Panc1 (cell line): ENCODE measurements around the gene ETV4.
A peak's percentile ranks its signal among the peaks of the same experiment; 100 is the strongest.

Experiments
- CTCF ChIP-seq: fragments of 450-650 bp; IDR thresholded peaks from 2 replicates; pipeline ENCODE4 v1.5.1; 2017; ENCODE audit warnings: mild to moderate bottlenecking
- POLR2AphosphoS5 ChIP-seq: IDR thresholded peaks from 2 replicates; pipeline ENCODE4 v1.6.1; 2012; ENCODE audit warnings: mild to moderate bottlenecking, low read depth, low read length, moderate library complexity
- SIN3A ChIP-seq: IDR thresholded peaks from 2 replicates; pipeline ENCODE4 v1.6.1; 2012; ENCODE audit warnings: low read depth, mild to moderate bottlenecking, low read length, moderate library complexity, borderline replicate concordance; ENCODE audit not compliant: insufficient read depth
- TCF7L2 ChIP-seq: IDR thresholded peaks from 2 replicates; pipeline ENCODE4 v1.6.1; 2011; ENCODE audit warnings: mild to moderate bottlenecking, low read depth, low read length, inconsistent platforms
- TF ChIP-seq, protein P1 (sequence below), 2 experiments: IDR thresholded peaks; 2 replicates each; pipeline ENCODE4 v1.6.1; 2011 to 2012; ENCODE audit warnings: low read depth in 2 of 2, control low read depth in 1 of 2, low read length in 1 of 2, mild to moderate bottlenecking in 1 of 2, moderate library complexity in 1 of 2; ENCODE audit not compliant: insufficient read depth in 1 of 2

- TF ChIP-seq CTCF (peak; percentile 84), TCF7L2 (no peak), SIN3A (no peak), POLR2AphosphoS5 (no peak)
- TF ChIP-seq, protein P1, sequence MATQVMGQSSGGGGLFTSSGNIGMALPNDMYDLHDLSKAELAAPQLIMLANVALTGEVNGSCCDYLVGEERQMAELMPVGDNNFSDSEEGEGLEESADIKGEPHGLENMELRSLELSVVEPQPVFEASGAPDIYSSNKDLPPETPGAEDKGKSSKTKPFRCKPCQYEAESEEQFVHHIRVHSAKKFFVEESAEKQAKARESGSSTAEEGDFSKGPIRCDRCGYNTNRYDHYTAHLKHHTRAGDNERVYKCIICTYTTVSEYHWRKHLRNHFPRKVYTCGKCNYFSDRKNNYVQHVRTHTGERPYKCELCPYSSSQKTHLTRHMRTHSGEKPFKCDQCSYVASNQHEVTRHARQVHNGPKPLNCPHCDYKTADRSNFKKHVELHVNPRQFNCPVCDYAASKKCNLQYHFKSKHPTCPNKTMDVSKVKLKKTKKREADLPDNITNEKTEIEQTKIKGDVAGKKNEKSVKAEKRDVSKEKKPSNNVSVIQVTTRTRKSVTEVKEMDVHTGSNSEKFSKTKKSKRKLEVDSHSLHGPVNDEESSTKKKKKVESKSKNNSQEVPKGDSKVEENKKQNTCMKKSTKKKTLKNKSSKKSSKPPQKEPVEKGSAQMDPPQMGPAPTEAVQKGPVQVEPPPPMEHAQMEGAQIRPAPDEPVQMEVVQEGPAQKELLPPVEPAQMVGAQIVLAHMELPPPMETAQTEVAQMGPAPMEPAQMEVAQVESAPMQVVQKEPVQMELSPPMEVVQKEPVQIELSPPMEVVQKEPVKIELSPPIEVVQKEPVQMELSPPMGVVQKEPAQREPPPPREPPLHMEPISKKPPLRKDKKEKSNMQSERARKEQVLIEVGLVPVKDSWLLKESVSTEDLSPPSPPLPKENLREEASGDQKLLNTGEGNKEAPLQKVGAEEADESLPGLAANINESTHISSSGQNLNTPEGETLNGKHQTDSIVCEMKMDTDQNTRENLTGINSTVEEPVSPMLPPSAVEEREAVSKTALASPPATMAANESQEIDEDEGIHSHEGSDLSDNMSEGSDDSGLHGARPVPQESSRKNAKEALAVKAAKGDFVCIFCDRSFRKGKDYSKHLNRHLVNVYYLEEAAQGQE (IDR thresholded peaks at IDR 0.05; ENCODE audit: insufficient read depth in 1 of 2, low read depth in 2 of 2, low read length in 1 of 2): no peak
Observed at GRCh38 chr17:43576563-43577229, 30.6 kb upstream of the ETV4 start.
